MM.1S (cell line): ENCODE data around the gene EXO1.

Source experiments
- DNase-seq: peaks from one replicate; pipeline ENCODE4 v3.0.0-alpha.2; 2015
- H2AFZ ChIP-seq: fragments of 300-600 bp; sonication (generic); 2 replicates; pipeline ENCODE4 v1.6.0; 2016; ENCODE audit warnings: antibody characterized with exemption, low read length
- H3F3A ChIP-seq: fragments of 300-600 bp; sonication (generic); 2 replicates; pipeline ENCODE4 v1.6.1; 2016; ENCODE audit warnings: mild to moderate bottlenecking, antibody characterized with exemption, low read length, moderate library complexity, mixed read lengths; ENCODE audit not compliant: insufficient read depth
- H3K27ac ChIP-seq: fragments of 300-600 bp; sonication (generic); 2 replicates; pipeline ENCODE4 v1.5.1; 2016; ENCODE audit warnings: mild to moderate bottlenecking, low read length
- H3K27me3 ChIP-seq: fragments of 300-600 bp; sonication (generic); replicated peaks from 2 replicates; pipeline ENCODE4 v1.6.0; 2016; ENCODE audit warnings: low read length; ENCODE audit not compliant: insufficient read depth
- H3K36me3 ChIP-seq: fragments of 300-600 bp; sonication (generic); replicated peaks from 2 replicates; pipeline ENCODE4 v1.6.1; 2016; ENCODE audit warnings: mild to moderate bottlenecking, low read length, mixed read lengths; ENCODE audit not compliant: insufficient read depth
- H3K4me1 ChIP-seq: fragments of 300-600 bp; sonication (generic); 2 replicates; pipeline ENCODE4 v1.6.1; 2016; ENCODE audit warnings: low read length, mixed read lengths
- H3K4me2 ChIP-seq: fragments of 300-600 bp; sonication (generic); 2 replicates; pipeline ENCODE4 v1.6.0; 2016; ENCODE audit warnings: low read depth, low read length
- H3K4me3 ChIP-seq: fragments of 300-600 bp; sonication (generic); 2 replicates; pipeline ENCODE4 v1.5.1; 2016; ENCODE audit warnings: low read length, mixed read lengths
- H3K79me2 ChIP-seq: fragments of 300-600 bp; sonication (generic); 2 replicates; pipeline ENCODE4 v1.6.1; 2016; ENCODE audit warnings: mixed run types, low read length, mixed read lengths
- H3K9ac ChIP-seq: fragments of 300-600 bp; sonication (generic); 2 replicates; pipeline ENCODE4 v1.6.1; 2016; ENCODE audit warnings: low read length, mixed read lengths
- H3K9me2 ChIP-seq: fragments of 300-600 bp; sonication (generic); replicated peaks from 2 replicates; pipeline ENCODE4 v1.6.1; 2016; ENCODE audit warnings: mild to moderate bottlenecking, low read length, mixed read lengths; ENCODE audit not compliant: insufficient read depth
- H3K9me3 ChIP-seq: fragments of 300-600 bp; sonication (generic); replicated peaks from 2 replicates; pipeline ENCODE4 v1.6.1; 2016; ENCODE audit warnings: mild to moderate bottlenecking, low read length, mixed read lengths; ENCODE audit not compliant: insufficient read depth
- H4K20me1 ChIP-seq: fragments of 300-600 bp; sonication (generic); 2 replicates; pipeline ENCODE4 v1.6.1; 2016; ENCODE audit warnings: mild to moderate bottlenecking, low read length, moderate library complexity, mixed read lengths; ENCODE audit not compliant: insufficient read depth
- CTCF ChIP-seq: fragments of 300-600 bp; sonication (generic); IDR thresholded peaks from 2 replicates; pipeline ENCODE4 v1.5.1; 2016; ENCODE audit warnings: antibody characterized with exemption, low read length, mixed read lengths
- EZH2 ChIP-seq: fragments of 300-600 bp; sonication (generic); optimal IDR thresholded peaks from 2 replicates; pipeline ENCODE3; 2017; ENCODE audit warnings: low read depth, mild to moderate bottlenecking, antibody characterized with exemption, low read length, mixed read lengths
- EZH2phosphoT487 ChIP-seq: fragments of 300-600 bp; sonication (generic); IDR thresholded peaks from 2 replicates; pipeline ENCODE4 v1.6.1; 2018; ENCODE audit warnings: antibody characterized with exemption, low read length

Gene EXO1

GRCh38 chr1:241857131-241857530 lies 9.1 kb downstream of the EXO1 start:
- Histone ChIP-seq H3K9me2 (no peaks in the 10 kb centered on the region), H3K9ac (no peak overlapping the region), H2AFZ (no peak overlapping the region), H3K4me3 (no peak overlapping the region), H3K36me3 (peaks cover 25% of the 10 kb centered on the region), H3K9me3 (no peaks in the 10 kb centered on the region), H3K27me3 (no peaks in the 10 kb centered on the region), H3K4me1 (no peaks in the 10 kb centered on the region), H3F3A (no peaks in the 10 kb centered on the region), H4K20me1 (no peaks in the 10 kb centered on the region), H3K79me2 (peaks cover 6% of the 10 kb centered on the region; the same call in 1 of the 2 replicates), H3K4me2 (no peak overlapping the region), H3K27ac (no peak overlapping the region)
- TF ChIP-seq EZH2phosphoT487: no peak
- no peak for TF ChIP-seq CTCF
- TF ChIP-seq EZH2: no peak
- no peak for DNase-seq

- Histone ChIP-seq H3K9me2 (no peaks in the 10 kb centered on the region), H3K36me3 (peaks cover 24% of the 10 kb centered on the region; the same call in 1 of the 2 replicates), H3K27ac (no peak overlapping the region), H3K79me2 (0 out of 2 replicates have a peak, but pooled peaks cover 2% of the 10 kb centered on the region), H3K9me3 (no peaks in the 10 kb centered on the region), H3K9ac (no peak overlapping the region), H3F3A (no peaks in the 10 kb centered on the region), H4K20me1 (no peaks in the 10 kb centered on the region), H3K4me3 (no peak overlapping the region), H3K4me2 (no peak overlapping the region), H2AFZ (no peak overlapping the region), H3K27me3 (no peaks in the 10 kb centered on the region), H3K4me1 (no peaks in the 10 kb centered on the region)
- no peak for TF ChIP-seq EZH2
- TF ChIP-seq EZH2phosphoT487: no peak
- TF ChIP-seq CTCF: no peak
- DNase-seq: no peak
Measured at GRCh38 chr1:241860922-241861321, 12.9 kb downstream of the EXO1 start.

GRCh38 chr1:241869022-241869421 lies 21.0 kb downstream of the EXO1 start:
- Histone ChIP-seq H3K36me3 (no peaks in the 10 kb centered on the region; the same call in 1 of the 2 replicates), H4K20me1 (no peaks in the 10 kb centered on the region), H3K4me3 (no peak overlapping the region), H3K27me3 (no peaks in the 10 kb centered on the region), H3K79me2 (no peaks in the 10 kb centered on the region), H3F3A (no peaks in the 10 kb centered on the region), H3K4me2 (no peak overlapping the region), H3K9me3 (no peaks in the 10 kb centered on the region), H3K4me1 (no peaks in the 10 kb centered on the region), H3K9me2 (no peaks in the 10 kb centered on the region), H2AFZ (no peak overlapping the region), H3K9ac (no peak overlapping the region), H3K27ac (no peak overlapping the region)
- no peak for TF ChIP-seq EZH2
- TF ChIP-seq CTCF: no peak
- TF ChIP-seq EZH2phosphoT487: no peak
- no peak for DNase-seq
